Transverse colon (tissue), 4 donors: ENCODE data around the gene CORT. TPM values are rescaled to one million over a fixed set of nuclear protein-coding genes. Genes with fewer than 3 reads are reported as not detected.

Source experiments
- DNase-seq: peaks from one replicate; pipeline ENCODE4 v3.0.0-alpha.2; 2019
- H3K27ac ChIP-seq, 4 donors: fragments of 200-600 bp; sonication (generic); 2 replicates each; pipeline ENCODE4 v1.5.1; 2016 to 2018; ENCODE audit warnings: inconsistent platforms in 4 of 4
- H3K27me3 ChIP-seq: fragments of 200-600 bp; sonication (generic); 2 replicates; pipeline ENCODE4 v1.5.1; 2017; ENCODE audit warnings: inconsistent platforms
- H3K36me3 ChIP-seq, 4 donors: fragments of 200-600 bp; sonication (generic); 2 replicates each; pipeline ENCODE4 v1.5.1; 2017 to 2019; ENCODE audit warnings: inconsistent platforms in 4 of 4
- H3K4me1 ChIP-seq, 4 donors: fragments of 200-600 bp; sonication (generic); 2 replicates each; pipeline ENCODE4 v1.5.1; 2017 to 2020; ENCODE audit warnings: inconsistent platforms in 4 of 4
- H3K4me3 ChIP-seq, 4 donors: fragments of 200-600 bp; sonication (generic); 1 replicate in 1 of 4; 2 replicates in 3 of 4; pipeline versions ENCODE4 v1.5.1 to v1.6.1; 2017 to 2019; ENCODE audit warnings: inconsistent platforms in 4 of 4
- H3K9me3 ChIP-seq, 2 donors: fragments of 200-600 bp; sonication (generic); 2 replicates each; pipeline ENCODE4 v1.5.1; 2017 to 2019; ENCODE audit warnings: inconsistent platforms in 2 of 2
- CTCF ChIP-seq, 5 experiments: fragments of 200-600 bp in 3 of 5; fragments of 450-650 bp in 2 of 5; sonication (generic) in 3 of 5; IDR thresholded peaks; 1 replicate in 2 of 5; 2 replicates in 3 of 5; pipeline ENCODE4 v1.5.1; 2016 to 2017; ENCODE audit warnings: antibody characterized with exemption in 5 of 5, inconsistent platforms in 3 of 5, mild to moderate bottlenecking in 2 of 5, moderate library complexity in 1 of 5
- EP300 ChIP-seq: sonication (generic); formaldehyde crosslinking; IDR thresholded peaks from one replicate; pipeline ENCODE4 v1.6.1; 2017; ENCODE audit warnings: antibody characterized with exemption, low read depth
- POLR2A ChIP-seq: fragments of 450-650 bp; IDR thresholded peaks from one replicate; pipeline ENCODE4 v1.6.1; 2016; ENCODE audit warnings: antibody characterized with exemption, mild to moderate bottlenecking, moderate library complexity
- POLR2AphosphoS5 ChIP-seq, 3 donors: sonication (generic); formaldehyde crosslinking; IDR thresholded peaks; one replicate each; pipeline ENCODE4 v1.6.1; 2016; ENCODE audit warnings: antibody characterized with exemption in 3 of 3
- WGBS, 2 donors: methylation state at CpG; one replicate each; pipeline ENCODE4 v1.1.5; 2018; ENCODE audit warnings: low coverage in 1 of 2; 5-methylcytosine and 5-hydroxymethylcytosine counted together
- in situ Hi-C, 4 donors: fragments of 200-750 bp; cut with MboI; loops; one replicate each; pipeline versions ENCODE4 v1.15.0 to v1.15.1; 2017; ENCODE audit warnings: low sequenced_read_pairs in 3 of 4, low pct_ligation_motif_present in 1 of 4, low pct_unique_long_range_greater_than_20kb in 1 of 4
- intact Hi-C: fragments of 100-400 bp; cut with DNase I; formaldehyde crosslinking; loops from one replicate; pipeline ENCODE4 v1.15.1; 2023; ENCODE audit warnings: low total_unique reads
- total RNA-seq, 4 donors: library from RNA; depleted of rRNA; stranded (reverse); fragments of >200 nt; gene quantifications; one replicate each; pipeline ENCODE4 v1.1.0, GENCODE V29; 2016

Gene CORT
- total RNA-seq, 4 donors from 2014 or later, result 1.1 to 6.4 (median 2.6) TPM; not detected in 1

- Histone ChIP-seq H3K27me3 (no peaks in the 10 kb centered on the region), H3K4me3 (no peak overlapping the region), H3K9me3 (no peaks in the 10 kb centered on the region), H3K36me3 (no peaks in the 10 kb centered on the region), H3K4me1 (peaks cover 0 to under 1% (median under 1%) of the 10 kb centered on the region in 4 donors), H3K27ac (no peak overlapping the region)
- DNase-seq, result no peak
- intact Hi-C loops (no loop called here), in situ Hi-C loops (loop anchor here in 1 of 4 donors (10.0 kb wide), 1 partner anchor 58 kb away; no protein-coding TSS in a partner anchor)
- TF ChIP-seq EP300, result no peak
- TF ChIP-seq POLR2AphosphoS5 (IDR thresholded peaks at IDR 0.05), result no peak
- TF ChIP-seq CTCF (IDR thresholded peaks at IDR 0.05), result no peak
- TF ChIP-seq POLR2A, result no peak
- WGBS, 2 donors, result 97 to 100% methylated on average over 1 of the region's 1 CpG
These were observed 12.8 kb upstream of the CORT start for GRCh38 chr1:10437052-10437451.

GRCh38 chr1:10438677-10439163 is 11.1 kb upstream of the CORT start:
- intact Hi-C loops, result no loop called here
- in situ Hi-C loops, result loop anchor here in 1 of 4 donors (10.0 kb wide), 1 partner anchor 56 kb away; no protein-coding TSS in a partner anchor
- TF ChIP-seq EP300, result no peak
- no peak for TF ChIP-seq POLR2A
- TF ChIP-seq CTCF (IDR thresholded peaks at IDR 0.05), result no peak
- no peak for TF ChIP-seq POLR2AphosphoS5 (IDR thresholded peaks at IDR 0.05)
- no peak overlapping the region for H3K4me3 ChIP-seq
- no peaks in the 10 kb centered on the region for H3K27me3 ChIP-seq
- no peaks in the 10 kb centered on the region for H3K9me3 ChIP-seq
- H3K27ac ChIP-seq, result no peak overlapping the region
- no peaks in the 10 kb centered on the region for H3K36me3 ChIP-seq
- WGBS, 2 donors, result 53 to 74% methylated on average over 4 to 7 of the region's 7 CpGs
- H3K4me1 ChIP-seq, result no peaks in the 10 kb centered on the region
- no peak for DNase-seq

- H3K9me3 ChIP-seq, result no peaks in the 10 kb centered on the region
These were observed 9.5 kb upstream of the CORT start for GRCh38 chr1:10440305-10440704.

GRCh38 chr1:10440794-10441193 is 9.0 kb upstream of the CORT start:
- no peaks in the 10 kb centered on the region for H3K4me1 ChIP-seq
- in situ Hi-C loops (no loop called here), intact Hi-C loops (no loop called here)
- WGBS, 2 donors, result 93 to 94% methylated on average over 2 to 5 of the region's 5 CpGs
- no peaks in the 10 kb centered on the region for H3K9me3 ChIP-seq
- no peak overlapping the region for H3K27ac ChIP-seq
- H3K36me3 ChIP-seq, result no peaks in the 10 kb centered on the region
- no peaks in the 10 kb centered on the region for H3K27me3 ChIP-seq
- TF ChIP-seq EP300, result no peak
- no peak for TF ChIP-seq POLR2A
- TF ChIP-seq POLR2AphosphoS5 (IDR thresholded peaks at IDR 0.05), result no peak
- TF ChIP-seq CTCF (IDR thresholded peaks at IDR 0.05), result no peak
- no peak for DNase-seq
- no peak overlapping the region for H3K4me3 ChIP-seq

More at GRCh38 chr1:10440305-10440704, 9.5 kb upstream of the CORT start:
- DNase-seq, result no peak
- Histone ChIP-seq H3K4me1 (no peaks in the 10 kb centered on the region), H3K27ac (no peak overlapping the region), H3K4me3 (no peak overlapping the region), H3K36me3 (no peaks in the 10 kb centered on the region), H3K27me3 (no peaks in the 10 kb centered on the region)
- TF ChIP-seq POLR2A (no peak), CTCF (IDR thresholded peaks at IDR 0.05) (no peak), EP300 (no peak), POLR2AphosphoS5 (IDR thresholded peaks at IDR 0.05) (no peak)
- WGBS, 2 donors, result 95 to 100% methylated on average over 1 to 2 of the region's 2 CpGs
- in situ Hi-C loops (no loop called here), intact Hi-C loops (no loop called here)
